HL-60 (cell line): Measurements from ENCODE around the gene DAP.

Source experiments
- DNase-seq, 2 experiments: peaks; one replicate each; pipeline ENCODE4 v3.0.0-alpha.2; 2010 to 2020; ENCODE audit warnings: low read depth in 1 of 2, low spot score in 1 of 2
- H3K27ac ChIP-seq: fragments of 250-450 bp; sonication (Bioruptor Pico); replicated peaks from 2 replicates; pipeline ENCODE4 v1.5.1; 2020; ENCODE audit warnings: mild to moderate bottlenecking, moderate library complexity
- H3K27me3 ChIP-seq: fragments of 250-450 bp; sonication (Bioruptor Pico); 2 replicates; pipeline ENCODE4 v1.5.1; 2021; ENCODE audit warnings: mild to moderate bottlenecking, moderate library complexity; ENCODE audit not compliant: insufficient read depth, poor library complexity, severe bottlenecking
- H3K4me3 ChIP-seq: replicated peaks from 2 replicates; pipeline ENCODE4 v1.5.1; 2011; ENCODE audit warnings: mild to moderate bottlenecking, control low read depth, low read length; ENCODE audit not compliant: insufficient read depth
- GABPA ChIP-seq: IDR thresholded peaks from 2 replicates; pipeline ENCODE4 v1.6.1; 2012; ENCODE audit warnings: low read depth
- POLR2AphosphoS5 ChIP-seq: IDR thresholded peaks from 2 replicates; pipeline ENCODE4 v1.6.1; 2012; ENCODE audit warnings: low read depth
- SPI1 ChIP-seq: IDR thresholded peaks from 2 replicates; pipeline ENCODE4 v1.6.1; 2012; ENCODE audit warnings: low read depth, mild to moderate bottlenecking, borderline replicate concordance
- TF ChIP-seq, protein P1 (sequence below): IDR thresholded peaks from one replicate; pipeline ENCODE4 v1.5.1; 2011; ENCODE audit warnings: low read length, control low read depth, inconsistent platforms; ENCODE audit not compliant: insufficient read depth
- TF ChIP-seq, protein P2 (sequence below): IDR thresholded peaks from 2 replicates; pipeline ENCODE4 v1.6.1; 2012; ENCODE audit warnings: low read depth; ENCODE audit not compliant: insufficient replicate concordance

Gene DAP

DNA sequence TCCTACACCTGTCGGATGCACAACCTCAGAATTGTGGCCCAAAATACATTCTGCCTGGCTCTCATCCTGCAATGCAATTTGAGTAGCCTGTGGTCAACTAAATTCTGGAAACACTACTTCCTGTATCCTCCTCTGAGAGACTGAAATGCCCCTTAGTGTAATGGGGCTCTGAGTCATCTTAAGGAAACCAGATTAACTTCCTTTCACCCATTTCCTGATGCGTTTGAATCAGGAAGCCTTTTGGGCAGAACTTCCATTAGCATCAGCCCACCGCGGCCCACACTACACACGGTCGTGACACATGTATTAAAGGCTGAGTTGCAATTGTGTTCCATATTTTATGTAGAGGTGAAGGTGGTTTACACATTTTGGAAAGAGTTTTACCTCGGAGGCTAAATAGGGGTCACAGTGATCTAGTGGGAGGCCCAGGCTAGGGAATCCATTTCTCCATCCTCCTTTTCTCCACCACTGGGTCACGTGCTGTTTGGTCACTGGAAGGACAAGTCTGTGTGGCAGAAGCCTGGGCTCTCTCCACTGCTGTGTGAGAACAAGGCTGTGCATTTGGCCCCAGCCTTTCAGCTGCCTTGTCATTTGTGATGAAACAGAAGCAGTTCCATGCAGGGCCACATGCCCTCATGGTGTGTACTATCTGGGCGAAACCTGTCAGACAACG lies 55.9 kb downstream of the DAP start:
- DNase-seq, result peak; percentile 41 to 46
- Histone ChIP-seq H3K27me3 (no peaks in the 10 kb centered on the region), H3K27ac (peak overlapping the region; percentile 5; the same call in 1 of the 2 replicates), H3K4me3 (no peak overlapping the region)
- TF ChIP-seq, protein P1, sequence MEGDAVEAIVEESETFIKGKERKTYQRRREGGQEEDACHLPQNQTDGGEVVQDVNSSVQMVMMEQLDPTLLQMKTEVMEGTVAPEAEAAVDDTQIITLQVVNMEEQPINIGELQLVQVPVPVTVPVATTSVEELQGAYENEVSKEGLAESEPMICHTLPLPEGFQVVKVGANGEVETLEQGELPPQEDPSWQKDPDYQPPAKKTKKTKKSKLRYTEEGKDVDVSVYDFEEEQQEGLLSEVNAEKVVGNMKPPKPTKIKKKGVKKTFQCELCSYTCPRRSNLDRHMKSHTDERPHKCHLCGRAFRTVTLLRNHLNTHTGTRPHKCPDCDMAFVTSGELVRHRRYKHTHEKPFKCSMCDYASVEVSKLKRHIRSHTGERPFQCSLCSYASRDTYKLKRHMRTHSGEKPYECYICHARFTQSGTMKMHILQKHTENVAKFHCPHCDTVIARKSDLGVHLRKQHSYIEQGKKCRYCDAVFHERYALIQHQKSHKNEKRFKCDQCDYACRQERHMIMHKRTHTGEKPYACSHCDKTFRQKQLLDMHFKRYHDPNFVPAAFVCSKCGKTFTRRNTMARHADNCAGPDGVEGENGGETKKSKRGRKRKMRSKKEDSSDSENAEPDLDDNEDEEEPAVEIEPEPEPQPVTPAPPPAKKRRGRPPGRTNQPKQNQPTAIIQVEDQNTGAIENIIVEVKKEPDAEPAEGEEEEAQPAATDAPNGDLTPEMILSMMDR, result no peak
- TF ChIP-seq, protein P2, sequence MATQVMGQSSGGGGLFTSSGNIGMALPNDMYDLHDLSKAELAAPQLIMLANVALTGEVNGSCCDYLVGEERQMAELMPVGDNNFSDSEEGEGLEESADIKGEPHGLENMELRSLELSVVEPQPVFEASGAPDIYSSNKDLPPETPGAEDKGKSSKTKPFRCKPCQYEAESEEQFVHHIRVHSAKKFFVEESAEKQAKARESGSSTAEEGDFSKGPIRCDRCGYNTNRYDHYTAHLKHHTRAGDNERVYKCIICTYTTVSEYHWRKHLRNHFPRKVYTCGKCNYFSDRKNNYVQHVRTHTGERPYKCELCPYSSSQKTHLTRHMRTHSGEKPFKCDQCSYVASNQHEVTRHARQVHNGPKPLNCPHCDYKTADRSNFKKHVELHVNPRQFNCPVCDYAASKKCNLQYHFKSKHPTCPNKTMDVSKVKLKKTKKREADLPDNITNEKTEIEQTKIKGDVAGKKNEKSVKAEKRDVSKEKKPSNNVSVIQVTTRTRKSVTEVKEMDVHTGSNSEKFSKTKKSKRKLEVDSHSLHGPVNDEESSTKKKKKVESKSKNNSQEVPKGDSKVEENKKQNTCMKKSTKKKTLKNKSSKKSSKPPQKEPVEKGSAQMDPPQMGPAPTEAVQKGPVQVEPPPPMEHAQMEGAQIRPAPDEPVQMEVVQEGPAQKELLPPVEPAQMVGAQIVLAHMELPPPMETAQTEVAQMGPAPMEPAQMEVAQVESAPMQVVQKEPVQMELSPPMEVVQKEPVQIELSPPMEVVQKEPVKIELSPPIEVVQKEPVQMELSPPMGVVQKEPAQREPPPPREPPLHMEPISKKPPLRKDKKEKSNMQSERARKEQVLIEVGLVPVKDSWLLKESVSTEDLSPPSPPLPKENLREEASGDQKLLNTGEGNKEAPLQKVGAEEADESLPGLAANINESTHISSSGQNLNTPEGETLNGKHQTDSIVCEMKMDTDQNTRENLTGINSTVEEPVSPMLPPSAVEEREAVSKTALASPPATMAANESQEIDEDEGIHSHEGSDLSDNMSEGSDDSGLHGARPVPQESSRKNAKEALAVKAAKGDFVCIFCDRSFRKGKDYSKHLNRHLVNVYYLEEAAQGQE, result no peak
- TF ChIP-seq GABPA (no peak), SPI1 (peak; percentile 42; the same call in 1 of the 2 replicates)

DNA sequence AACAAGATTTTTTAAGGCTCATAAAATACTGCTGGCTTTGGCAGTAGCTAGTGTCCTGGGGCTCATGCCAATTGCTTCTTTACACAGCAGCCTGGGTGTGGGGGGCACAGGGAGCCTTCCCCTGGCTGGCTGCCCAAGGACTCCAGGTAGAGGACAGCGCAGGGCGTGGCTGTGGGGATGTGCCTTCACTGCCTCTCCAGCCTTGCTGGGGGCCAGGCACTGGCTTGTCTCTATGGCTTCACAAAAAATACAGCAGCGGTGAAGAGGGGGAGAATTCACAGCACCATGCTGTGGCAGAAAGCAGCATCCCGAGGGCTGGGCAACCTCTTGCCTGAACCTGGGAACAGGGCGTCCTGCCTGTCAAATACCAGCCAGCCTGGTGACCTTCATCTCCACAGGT lies 57.4 kb downstream of the DAP start:
- no peaks in the 10 kb centered on the region for H3K27me3 ChIP-seq
- TF ChIP-seq SPI1 (no peak), POLR2AphosphoS5 (no peak), GABPA (no peak)
- TF ChIP-seq, protein P2, result no peak
- TF ChIP-seq, protein P1, result no peak
- H3K4me3 ChIP-seq, result no peak overlapping the region
- DNase-seq, result no peak
- no peak overlapping the region for H3K27ac ChIP-seq

DNA sequence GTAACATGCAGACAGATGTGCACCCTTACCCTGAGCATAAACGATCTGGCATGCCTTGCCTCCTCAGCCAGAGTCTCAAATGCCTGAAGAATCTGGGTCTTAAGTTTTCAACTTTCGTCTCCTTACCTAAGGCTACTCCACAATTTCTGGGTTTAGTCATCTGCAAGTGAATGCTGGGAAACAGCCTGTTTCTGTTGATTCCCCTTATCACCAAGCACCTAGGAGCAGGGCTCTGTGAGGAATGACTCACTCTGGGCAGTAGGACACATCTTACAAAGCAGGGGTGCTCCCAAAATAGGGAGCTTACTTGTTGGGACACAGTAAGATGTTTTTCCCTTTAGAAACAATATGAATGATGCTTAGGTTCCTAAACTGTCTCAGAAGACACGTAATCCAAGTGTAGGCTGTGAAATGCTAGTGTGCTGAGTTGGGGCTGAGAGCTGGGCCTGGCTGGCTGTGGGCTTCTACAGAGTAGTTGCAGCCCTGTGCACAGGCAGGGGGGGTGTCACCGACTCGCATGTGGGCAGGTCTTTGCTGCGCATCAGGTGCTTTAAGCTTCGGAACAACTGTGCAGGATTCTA lies 58.0 kb downstream of the DAP start:
- TF ChIP-seq, protein P2, result no peak
- TF ChIP-seq SPI1 (no peak), POLR2AphosphoS5 (no peak), GABPA (no peak)
- TF ChIP-seq, protein P1, result no peak
- Histone ChIP-seq H3K4me3 (no peak overlapping the region), H3K27me3 (no peaks in the 10 kb centered on the region), H3K27ac (no peak overlapping the region)
- DNase-seq, result no peak
